Measurements from ENCODE around the gene DMD. TPM values are rescaled to one million over a fixed set of nuclear protein-coding genes. Genes with fewer than 3 reads are reported as not detected.
"Not testable (repeated sequence)": the region's sequence is repeated elsewhere in the genome, so short reads cannot be mapped to it uniquely, and the experiment has no call there.

The DMD gene
- total and polyA plus RNA-seq, 2 experiments from 2014 or later = 1.5 to 2.0 TPM

DNA sequence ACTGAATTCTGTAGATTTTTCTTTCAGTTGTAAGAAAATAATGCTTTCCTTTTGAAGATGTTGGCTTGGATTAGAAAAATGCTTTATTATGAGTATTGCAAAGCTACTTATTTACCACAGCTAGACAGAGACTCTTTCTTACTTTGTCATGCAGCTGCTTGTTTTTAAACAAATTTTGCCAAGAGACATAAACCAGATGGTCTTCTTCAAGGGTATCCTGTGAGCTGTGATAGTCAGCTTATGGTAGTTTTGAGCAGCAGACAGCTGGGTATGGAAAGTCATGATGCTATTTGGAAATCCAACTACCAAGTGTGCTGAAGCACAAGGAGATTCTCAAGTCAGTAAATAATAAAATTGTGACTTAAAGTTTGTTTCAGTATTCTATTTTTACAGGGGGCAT, 941.5 kb downstream of the DMD start:
- DNase-seq = no peak
- Histone ChIP-seq H4K20me1 (ENCODE audit: insufficient read depth) (no peaks in the 10 kb centered on the region), H3K9me3 (ENCODE audit: low read depth) (no peaks in the 10 kb centered on the region), H3K4me1 (ENCODE audit: insufficient read depth) (no peaks in the 10 kb centered on the region), H3F3A (ENCODE audit: insufficient read depth) (no peaks in the 10 kb centered on the region), H3K9ac (no peak overlapping the region), H3K4me3 (no peak overlapping the region), H3K79me2 (ENCODE audit: insufficient read depth) (no peaks in the 10 kb centered on the region), H3K27me3 (replicated peaks; ENCODE audit: insufficient read depth) (no peaks in the 10 kb centered on the region), H3K4me2 (ENCODE audit: unreplicated experiment) (no peak overlapping the region), H3K9me2 (ENCODE audit: insufficient read depth) (no peaks in the 10 kb centered on the region), H3K27ac (no peak overlapping the region), H3K36me3 (ENCODE audit: low read depth) (no peaks in the 10 kb centered on the region), H2AFZ (no peak overlapping the region)
- no peak for TF ChIP-seq EZH2phosphoT487 (IDR thresholded peaks at IDR 0.05; ENCODE audit: insufficient read depth, low read depth)
- TF ChIP-seq EZH2 (IDR thresholded peaks at IDR 0.05; ENCODE audit: insufficient read depth, poor library complexity, severe bottlenecking) = no peak
- in situ Hi-C loops (cut with MboI) = loop anchor here (25.0 kb wide), 1 partner anchor 92 kb away; no protein-coding TSS in a partner anchor

DNA sequence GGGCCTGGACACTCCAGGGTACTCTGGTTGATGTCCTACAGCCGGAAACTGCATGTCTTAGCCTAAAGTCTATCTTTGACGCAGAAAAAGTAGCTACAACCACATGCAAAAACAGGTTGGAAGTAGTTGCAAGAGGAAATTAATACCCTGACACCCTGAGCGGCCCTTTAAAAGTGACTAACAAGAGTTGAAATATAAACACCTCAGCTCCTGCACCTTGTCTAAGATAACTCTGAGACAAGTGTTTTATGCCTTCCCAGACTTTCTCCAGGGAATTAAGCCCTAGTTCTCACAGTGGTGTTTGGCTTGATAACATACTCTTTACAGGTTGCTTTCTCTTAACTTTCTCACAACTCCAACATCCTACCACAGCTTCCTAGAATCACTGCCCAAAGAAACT, 943.1 kb downstream of the DMD start:
- Histone ChIP-seq H3F3A (ENCODE audit: insufficient read depth) (no peaks in the 10 kb centered on the region), H3K79me2 (ENCODE audit: insufficient read depth) (no peaks in the 10 kb centered on the region), H4K20me1 (ENCODE audit: insufficient read depth) (no peaks in the 10 kb centered on the region), H3K27me3 (replicated peaks; ENCODE audit: insufficient read depth) (no peaks in the 10 kb centered on the region), H3K27ac (no peak overlapping the region), H3K36me3 (ENCODE audit: low read depth) (no peaks in the 10 kb centered on the region), H3K4me2 (ENCODE audit: unreplicated experiment) (no peak overlapping the region), H3K9me2 (ENCODE audit: insufficient read depth) (no peaks in the 10 kb centered on the region), H3K9ac (no peak overlapping the region), H3K4me1 (ENCODE audit: insufficient read depth) (no peaks in the 10 kb centered on the region), H3K9me3 (ENCODE audit: low read depth) (no peaks in the 10 kb centered on the region), H3K4me3 (no peak overlapping the region), H2AFZ (no peak overlapping the region)
- no peak for DNase-seq
- in situ Hi-C loops (cut with MboI) = loop anchor here (25.0 kb wide), 1 partner anchor 94 kb away; no protein-coding TSS in a partner anchor
- WGBS, 2 experiments (ENCODE audit: low coverage in 1 of 2, low lambda C conversion rate in 2 of 2, missing lambda C conversion rate in 2 of 2) = 20 to 27% methylated on average over 3 of the region's 3 CpGs
- TF ChIP-seq EZH2 (IDR thresholded peaks at IDR 0.05; ENCODE audit: insufficient read depth, poor library complexity, severe bottlenecking) = no peak
- no peak for TF ChIP-seq EZH2phosphoT487 (IDR thresholded peaks at IDR 0.05; ENCODE audit: insufficient read depth, low read depth)

DNA sequence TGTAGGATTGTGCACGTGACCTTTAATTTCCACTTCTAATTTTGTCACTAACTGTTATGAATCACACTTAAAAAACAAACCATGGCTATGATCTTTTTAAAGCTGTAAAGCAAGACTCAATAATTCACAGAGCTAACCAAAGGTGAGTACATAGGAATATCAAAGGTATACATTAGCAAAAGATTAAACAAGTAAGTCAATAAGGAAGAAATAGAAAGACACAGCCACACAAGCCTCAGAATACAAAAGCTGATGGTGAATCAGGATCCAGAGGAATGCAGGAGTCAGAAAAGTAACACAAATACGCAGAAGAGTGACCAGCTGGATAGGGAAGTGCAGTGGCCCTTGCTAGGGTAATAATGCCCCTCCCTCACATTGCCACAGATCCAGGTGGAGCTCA, 943.6 kb downstream of the DMD start:
- Histone ChIP-seq H3K27ac (no peak overlapping the region), H3K36me3 (ENCODE audit: low read depth) (no peaks in the 10 kb centered on the region), H3K79me2 (ENCODE audit: insufficient read depth) (no peaks in the 10 kb centered on the region), H3K9ac (no peak overlapping the region), H3K4me2 (ENCODE audit: unreplicated experiment) (no peak overlapping the region), H3K27me3 (replicated peaks; ENCODE audit: insufficient read depth) (no peaks in the 10 kb centered on the region), H4K20me1 (ENCODE audit: insufficient read depth) (no peaks in the 10 kb centered on the region), H3K9me3 (ENCODE audit: low read depth) (no peaks in the 10 kb centered on the region), H3F3A (ENCODE audit: insufficient read depth) (no peaks in the 10 kb centered on the region), H2AFZ (no peak overlapping the region), H3K4me1 (ENCODE audit: insufficient read depth) (no peaks in the 10 kb centered on the region), H3K4me3 (no peak overlapping the region), H3K9me2 (ENCODE audit: insufficient read depth) (no peaks in the 10 kb centered on the region)
- no peak for DNase-seq
- TF ChIP-seq EZH2 (IDR thresholded peaks at IDR 0.05; ENCODE audit: insufficient read depth, poor library complexity, severe bottlenecking) (no peak), EZH2phosphoT487 (IDR thresholded peaks at IDR 0.05; ENCODE audit: insufficient read depth, low read depth) (no peak)
- WGBS, 2 experiments (ENCODE audit: low coverage in 1 of 2, low lambda C conversion rate in 2 of 2, missing lambda C conversion rate in 2 of 2) = 15 to 25% methylated on average over 2 of the region's 2 CpGs
- in situ Hi-C loops (cut with MboI) = loop anchor here (25.0 kb wide), 1 partner anchor 95 kb away; no protein-coding TSS in a partner anchor

DNA sequence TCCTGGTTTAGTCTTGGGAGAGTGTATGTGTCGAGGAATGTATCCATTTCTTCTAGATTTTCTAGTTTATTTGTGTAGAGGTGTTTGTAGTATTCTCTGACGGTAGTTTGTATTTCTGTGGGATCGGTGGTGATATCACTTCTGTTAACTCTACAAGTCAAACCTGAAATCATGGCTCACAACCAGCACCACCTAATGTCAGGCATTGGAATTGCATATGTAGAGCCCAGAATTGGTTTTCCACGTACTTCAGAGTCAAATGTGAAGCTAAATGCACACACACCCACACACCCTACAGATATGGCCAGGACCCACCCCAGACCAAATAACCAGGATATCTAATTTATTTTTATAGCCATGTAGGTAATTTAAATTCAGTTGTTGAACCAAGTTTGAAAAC, 964.7 kb downstream of the DMD start:
- in situ Hi-C loops (cut with MboI); H3K79me2 ChIP-seq (ENCODE audit: insufficient read depth); H3K9me2 ChIP-seq (ENCODE audit: insufficient read depth); H3K4me2 ChIP-seq (ENCODE audit: unreplicated experiment); H2AFZ ChIP-seq; H3K36me3 ChIP-seq (ENCODE audit: low read depth); H3K27ac ChIP-seq; H4K20me1 ChIP-seq (ENCODE audit: insufficient read depth); H3K9me3 ChIP-seq (ENCODE audit: low read depth); H3K9ac ChIP-seq; H3K4me1 ChIP-seq (ENCODE audit: insufficient read depth); H3K4me3 ChIP-seq; H3F3A ChIP-seq (ENCODE audit: insufficient read depth); H3K27me3 ChIP-seq (replicated peaks; ENCODE audit: insufficient read depth); DNase-seq: not testable (repeated sequence)
- WGBS, 2 experiments (ENCODE audit: low coverage in 1 of 2, low lambda C conversion rate in 2 of 2, missing lambda C conversion rate in 2 of 2) = 13 to 19% methylated on average over 3 to 4 of the region's 4 CpGs

DNA sequence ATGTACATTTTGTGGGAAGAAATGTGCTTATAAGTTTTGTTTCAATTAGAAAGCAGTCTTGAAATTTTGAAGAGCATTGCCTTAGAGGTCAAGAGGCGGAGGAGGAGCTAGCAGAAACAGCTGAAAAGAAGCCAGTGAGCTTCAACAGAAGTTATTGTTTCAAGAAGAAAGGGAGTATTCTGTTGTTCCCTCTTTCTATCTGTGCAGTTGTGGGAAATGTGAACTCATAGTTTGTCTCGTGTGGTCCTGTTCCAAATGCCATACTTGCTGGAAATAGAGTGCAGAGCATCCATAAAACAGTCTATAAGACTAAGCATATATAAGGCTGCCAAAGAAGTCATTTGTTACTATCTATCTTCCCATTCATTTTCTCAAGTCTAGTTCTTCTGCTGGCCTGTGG, 1015.7 kb downstream of the DMD start:
- no peaks in the 10 kb centered on the region for H3F3A ChIP-seq (ENCODE audit: insufficient read depth)
- in situ Hi-C loops (cut with MboI) = no loop called here

More for the DNA sequence above, 1015.7 kb downstream of the DMD start:
- 0 to 3% methylated on average over 2 of the region's 2 CpGs for WGBS, 2 experiments (ENCODE audit: low coverage in 1 of 2, low lambda C conversion rate in 2 of 2, missing lambda C conversion rate in 2 of 2)
- Histone ChIP-seq H4K20me1 (ENCODE audit: insufficient read depth) (no peaks in the 10 kb centered on the region), H3K79me2 (ENCODE audit: insufficient read depth) (no peaks in the 10 kb centered on the region), H3K9me2 (ENCODE audit: insufficient read depth) (no peaks in the 10 kb centered on the region), H2AFZ (no peak overlapping the region), H3K4me2 (ENCODE audit: unreplicated experiment) (no peak overlapping the region), H3K27ac (no peak overlapping the region), H3K27me3 (replicated peaks; ENCODE audit: insufficient read depth) (no peaks in the 10 kb centered on the region), H3K4me3 (no peak overlapping the region), H3K4me1 (ENCODE audit: insufficient read depth) (no peaks in the 10 kb centered on the region), H3K9me3 (ENCODE audit: low read depth) (no peaks in the 10 kb centered on the region), H3K9ac (no peak overlapping the region), H3K36me3 (ENCODE audit: low read depth) (no peaks in the 10 kb centered on the region)
- DNase-seq = no peak
- no peak for TF ChIP-seq EZH2phosphoT487 (IDR thresholded peaks at IDR 0.05; ENCODE audit: insufficient read depth, low read depth)
- no peak for TF ChIP-seq EZH2 (IDR thresholded peaks at IDR 0.05; ENCODE audit: insufficient read depth, poor library complexity, severe bottlenecking)

All from GM23248 (cell line).